Measurements from ENCODE around the gene LPAR6. TPM values are rescaled to one million over a fixed set of nuclear protein-coding genes. Genes with fewer than 3 reads are reported as not detected.

The LPAR6 gene
- total and polyA plus RNA-seq, 2 of the 13 experiments (the other 11 are each of a cell fraction or from before 2014, with no cell fraction given) = 24.4 to 149 TPM

DNA sequence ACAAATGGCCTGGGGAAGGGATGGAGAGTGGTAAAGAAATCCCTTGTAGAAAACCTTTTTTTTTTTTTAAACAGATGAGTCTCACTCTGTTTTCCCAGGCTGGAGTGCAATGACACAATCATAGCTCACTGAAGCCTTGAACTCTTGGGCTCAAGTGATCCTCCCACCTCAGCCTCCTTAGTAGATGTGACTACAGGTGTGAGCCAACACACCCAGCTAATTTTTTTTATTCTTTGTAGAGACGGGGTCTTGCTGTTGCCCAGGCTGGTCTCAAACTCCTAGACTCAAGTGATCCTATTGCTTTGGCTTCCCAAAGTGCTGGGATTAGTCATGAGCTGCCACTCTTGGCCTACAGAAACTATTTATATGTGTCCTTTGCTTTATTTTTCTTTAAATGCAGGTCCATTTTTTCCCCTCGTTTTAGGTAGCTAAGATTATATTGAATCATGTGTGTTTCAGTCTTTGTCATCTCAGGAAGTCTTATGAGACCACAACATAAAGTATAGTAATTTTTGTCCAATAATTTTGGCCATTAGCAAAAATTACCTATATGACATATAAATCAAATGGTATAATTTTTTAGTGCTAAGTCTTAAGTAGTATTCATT is 10.5 kb downstream of the LPAR6 start:
- Histone ChIP-seq H3K4me1 (ENCODE audit: insufficient read depth, low read length) (peaks cover 53% of the 10 kb centered on the region), H3K9ac (ENCODE audit: insufficient read depth, low read depth, low read length) (no peak overlapping the region), H3K27me3 (ENCODE audit: control insufficient read depth in 1 of 2, insufficient read depth in 2 of 2, low read length in 2 of 2) (no peaks in the 10 kb centered on the region), H3K4me2 (ENCODE audit: low read depth, low read length) (no peak overlapping the region), H3K4me3 (replicated peaks in 1 of 3; ENCODE audit: insufficient read depth in 1 of 3, low read depth in 2 of 3, low read length in 3 of 3) (no peak overlapping the region), H3K36me3 (replicated peaks in 1 of 2; ENCODE audit: control insufficient read depth in 1 of 2, insufficient read depth in 2 of 2, low read length in 2 of 2) (0 out of 5 replicates have a peak, but pooled peaks cover 0 to 3% of the 10 kb centered on the region in 2 experiments), H3K9me3 (ENCODE audit: low read length) (no peaks in the 10 kb centered on the region), H2AFZ (ENCODE audit: low read length) (no peak overlapping the region), H4K20me1 (ENCODE audit: insufficient read depth, low read length) (no peaks in the 10 kb centered on the region), H3K79me2 (ENCODE audit: insufficient read depth, low read length) (peaks cover 10% of the 10 kb centered on the region), H3K27ac (ENCODE audit: extremely low read length, insufficient read depth, low read length) (no peak overlapping the region)
- FAIRE-seq (no peak), DNase-seq (ENCODE audit: low spot score) (no peak), ATAC-seq (no peak)
- ChIA-PET CTCF (ENCODE audit: low intra/inter-chr PET ratio, low total read pairs) (no interaction called here), POLR2A (no interaction called here)
- intact Hi-C loops (cut with micrococcal nuclease; ENCODE audit: unreplicated experiment) = loop anchor here (10.0 kb wide), 1 partner anchor 172 kb away; no protein-coding TSS in a partner anchor
- 94% methylated on average over 2 of the region's 2 CpGs for WGBS (ENCODE audit: low lambda C conversion rate)
- in situ Hi-C loops (cut with HindIII; ENCODE audit: extremely low pct_ligation_motif_present, low pct_unique_long_range_greater_than_20kb) = no loop called here
- TF ChIP-seq DMAP1 (CRISPR knock-in tag; IDR thresholded peaks at IDR 0.05) (no peak), CENPT (CRISPR knock-in tag; IDR thresholded peaks at IDR 0.05; ENCODE audit: low read depth) (no peak)
- TF ChIP-seq, protein P1, sequence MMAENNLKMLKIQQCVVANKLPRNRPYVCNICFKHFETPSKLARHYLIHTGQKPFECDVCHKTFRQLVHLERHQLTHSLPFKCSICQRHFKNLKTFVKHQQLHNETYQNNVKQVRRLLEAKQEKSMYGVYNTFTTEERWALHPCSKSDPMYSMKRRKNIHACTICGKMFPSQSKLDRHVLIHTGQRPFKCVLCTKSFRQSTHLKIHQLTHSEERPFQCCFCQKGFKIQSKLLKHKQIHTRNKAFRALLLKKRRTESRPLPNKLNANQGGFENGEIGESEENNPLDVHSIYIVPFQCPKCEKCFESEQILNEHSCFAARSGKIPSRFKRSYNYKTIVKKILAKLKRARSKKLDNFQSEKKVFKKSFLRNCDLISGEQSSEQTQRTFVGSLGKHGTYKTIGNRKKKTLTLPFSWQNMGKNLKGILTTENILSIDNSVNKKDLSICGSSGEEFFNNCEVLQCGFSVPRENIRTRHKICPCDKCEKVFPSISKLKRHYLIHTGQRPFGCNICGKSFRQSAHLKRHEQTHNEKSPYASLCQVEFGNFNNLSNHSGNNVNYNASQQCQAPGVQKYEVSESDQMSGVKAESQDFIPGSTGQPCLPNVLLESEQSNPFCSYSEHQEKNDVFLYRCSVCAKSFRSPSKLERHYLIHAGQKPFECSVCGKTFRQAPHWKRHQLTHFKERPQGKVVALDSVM (CRISPR knock-in tag; IDR thresholded peaks at IDR 0.05) = peak; percentile 82
- TF ChIP-seq, protein P2, sequence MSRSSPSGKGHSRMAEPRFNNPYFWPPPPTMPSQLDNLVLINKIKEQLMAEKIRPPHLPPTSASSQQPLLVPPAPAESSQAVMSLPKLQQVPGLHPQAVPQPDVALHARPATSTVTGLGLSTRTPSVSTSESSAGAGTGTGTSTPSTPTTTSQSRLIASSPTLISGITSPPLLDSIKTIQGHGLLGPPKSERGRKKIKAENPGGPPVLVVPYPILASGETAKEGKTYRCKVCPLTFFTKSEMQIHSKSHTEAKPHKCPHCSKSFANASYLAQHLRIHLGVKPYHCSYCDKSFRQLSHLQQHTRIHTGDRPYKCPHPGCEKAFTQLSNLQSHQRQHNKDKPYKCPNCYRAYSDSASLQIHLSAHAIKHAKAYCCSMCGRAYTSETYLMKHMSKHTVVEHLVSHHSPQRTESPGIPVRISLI (CRISPR knock-in tag; IDR thresholded peaks at IDR 0.05; ENCODE audit: borderline replicate concordance) = peak; percentile 30; the same call in 1 of the 2 replicates
- no TSS peak for BruUV-seq (replicated peaks)

All from HepG2 (cell line).